OCI-M2 (cell line): ENCODE measurements around the gene WDR91.

ENCODE experiments used
- DNase-seq: peaks from one replicate; lab custom pipeline; 2025; ENCODE audit not compliant: unreplicated experiment; lab: John Stamatoyannopoulos, UW

The WDR91 gene

DNA sequence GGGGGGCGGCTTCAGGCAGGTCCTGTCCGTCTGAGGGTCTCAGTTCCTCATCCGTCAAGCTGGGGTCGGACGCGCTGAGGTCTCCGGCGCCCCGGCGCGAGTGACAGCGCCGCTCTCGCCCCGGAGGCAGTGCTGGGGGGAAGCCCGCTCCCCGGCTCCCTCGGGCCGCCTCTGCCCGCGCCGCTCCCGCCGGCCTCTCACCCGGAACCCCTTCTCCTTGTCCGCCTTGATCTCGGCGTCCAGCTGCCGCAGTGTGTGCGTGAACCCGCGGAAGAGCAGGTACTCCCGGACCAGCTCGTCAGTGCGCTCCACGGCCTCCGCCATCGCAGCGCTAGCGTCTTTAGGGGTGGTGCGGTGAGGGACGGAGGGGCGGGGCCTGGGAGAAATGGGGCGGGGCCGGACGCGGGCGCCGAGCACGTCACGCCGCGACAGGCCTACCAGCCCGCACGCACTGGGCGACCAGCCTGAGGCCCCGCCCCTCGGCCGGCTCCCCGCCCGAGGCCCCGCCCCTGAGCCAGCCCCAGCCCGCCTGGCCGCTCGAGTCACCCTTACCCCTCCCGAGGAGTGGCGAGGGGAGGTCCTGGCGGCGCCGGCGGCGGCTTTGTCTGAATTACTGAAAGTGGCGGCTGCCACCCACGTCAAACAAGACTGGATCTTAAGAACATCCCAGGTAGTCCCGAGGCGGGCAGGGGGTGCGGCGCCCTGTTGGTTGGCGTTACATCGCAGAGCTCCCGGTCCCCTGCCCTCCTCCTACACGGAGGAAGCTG lies at the start of gene WDR91:
TSS of gene WDR91 (minus strand) at position 348 of the 767 bp plus-strand sequence. CDS start at position 324, 24 bp downstream.
- peak; percentile 94 for DNase-seq

DNA sequence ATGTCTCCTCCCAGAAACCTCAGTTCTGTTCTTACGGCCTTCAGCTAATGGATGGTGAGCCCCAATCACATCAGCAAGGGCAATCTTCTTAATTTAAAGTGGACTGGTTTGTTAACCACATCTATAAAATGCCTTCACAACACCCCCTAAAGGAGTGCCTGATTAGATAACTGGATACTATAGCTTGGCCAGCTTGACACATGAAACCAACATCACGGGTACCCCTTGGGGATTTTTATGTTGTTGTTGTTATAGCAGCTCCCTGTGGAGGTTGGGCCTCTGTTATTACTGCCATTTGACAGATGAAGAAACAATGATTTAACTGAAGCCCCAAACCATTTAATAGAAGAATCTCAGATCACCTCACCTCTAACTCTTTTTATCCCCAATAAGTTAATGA lies 49.1 kb upstream of the WDR91 start:
- no peak for DNase-seq

DNA sequence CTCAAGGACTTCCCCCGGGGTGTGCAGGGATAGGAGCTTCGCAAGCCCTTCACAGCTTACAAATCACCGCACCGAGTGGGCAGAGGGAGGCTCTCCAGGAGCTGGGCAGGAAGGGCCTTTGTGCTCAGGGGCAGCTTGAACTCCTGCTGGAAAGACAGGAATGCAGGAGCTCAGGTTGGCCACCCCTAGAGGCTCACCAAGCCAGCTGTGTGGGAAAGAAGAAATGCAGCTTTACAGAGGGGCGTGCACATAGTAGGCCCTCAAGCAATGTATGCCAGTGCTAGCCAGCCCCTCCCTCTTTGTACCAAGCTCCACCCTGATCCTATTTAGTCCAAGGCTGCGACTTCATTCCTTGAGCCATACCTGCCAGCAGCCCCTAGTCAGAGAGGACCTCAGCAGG lies 48.4 kb upstream of the WDR91 start:
- no peak for DNase-seq

DNA sequence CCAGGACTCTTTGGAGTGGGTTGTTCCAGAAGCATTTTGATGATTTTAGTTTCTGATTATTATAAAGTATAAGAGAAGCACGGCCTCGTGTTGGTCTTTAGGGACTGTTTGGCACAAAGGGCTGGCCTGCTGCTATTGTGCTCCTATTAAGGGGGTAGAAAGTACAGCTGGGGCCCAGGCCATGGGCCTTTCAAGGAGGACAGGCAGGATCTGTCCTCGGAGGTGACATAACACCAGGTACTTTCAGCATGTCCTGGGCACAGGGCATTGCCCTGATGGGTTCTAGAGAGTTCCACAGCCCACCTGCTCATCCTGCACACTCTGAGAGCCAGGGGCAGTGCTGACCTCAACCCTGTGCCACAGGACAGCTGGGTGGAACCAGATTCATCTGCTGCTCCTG lies 47.3 kb upstream of the WDR91 start:
- no peak for DNase-seq

DNA sequence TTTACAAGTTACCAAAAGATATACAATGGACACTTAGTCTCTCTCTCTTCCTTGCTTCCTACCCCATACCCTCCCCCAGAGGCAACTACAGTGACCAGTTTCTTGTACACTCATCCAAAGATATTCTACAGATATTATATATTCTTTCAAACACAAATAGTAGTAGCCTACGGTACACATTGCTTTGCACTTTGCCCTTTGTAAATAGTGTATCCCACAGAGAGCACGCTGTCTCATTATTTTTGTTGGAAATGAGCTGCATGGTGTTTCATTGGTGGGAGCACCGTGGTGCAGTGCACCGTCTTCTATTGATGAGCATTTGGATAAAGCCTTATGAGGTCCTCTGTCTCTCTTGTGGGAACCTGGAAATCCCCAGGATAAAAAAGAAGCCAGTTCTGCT lies 46.5 kb upstream of the WDR91 start:
- DNase-seq = no peak

DNA sequence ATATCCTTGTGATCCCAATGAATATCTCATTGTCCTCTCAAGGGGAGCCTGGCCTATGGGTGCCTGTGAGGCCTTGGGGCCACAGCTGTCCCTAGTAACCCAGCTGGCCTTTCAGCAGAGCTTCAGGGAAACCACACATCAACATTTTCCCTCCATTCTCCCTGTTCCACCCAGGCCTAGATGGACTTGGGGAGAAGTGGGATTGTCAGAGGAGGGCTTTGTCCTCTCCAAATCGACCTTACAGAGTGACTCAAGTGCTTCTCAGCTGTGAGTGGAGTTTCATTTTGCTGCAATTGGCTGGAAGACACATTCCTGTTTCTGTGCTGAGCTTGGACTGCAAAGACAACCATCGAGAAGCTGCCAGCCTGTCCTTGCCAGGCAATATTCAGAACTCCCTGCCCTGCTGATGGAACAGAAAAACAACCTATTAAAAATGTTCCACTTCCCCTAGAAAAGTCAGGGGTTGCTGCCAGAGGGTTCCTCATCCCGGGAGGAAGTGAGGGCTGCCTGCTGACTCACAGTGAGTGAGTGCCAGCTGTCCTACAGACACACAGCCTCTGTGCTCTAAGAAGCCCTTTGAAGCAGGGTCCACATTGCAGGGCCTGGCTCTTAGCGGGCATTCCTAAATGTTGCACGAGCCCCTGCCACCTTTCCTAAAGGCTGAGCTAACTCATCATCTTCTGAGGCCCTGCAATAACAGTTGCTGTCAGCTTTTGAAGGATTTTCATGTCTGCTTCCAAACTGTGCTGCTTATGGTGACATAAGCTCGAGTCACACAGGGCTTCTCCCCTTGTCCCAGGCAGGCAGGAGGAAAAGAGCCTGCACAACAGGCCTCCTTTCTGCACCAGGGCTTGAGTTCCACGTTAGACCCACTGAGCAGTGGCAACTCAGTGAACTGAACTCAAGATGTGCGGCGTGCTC lies 42.8 kb upstream of the WDR91 start:
- no peak for DNase-seq

DNA sequence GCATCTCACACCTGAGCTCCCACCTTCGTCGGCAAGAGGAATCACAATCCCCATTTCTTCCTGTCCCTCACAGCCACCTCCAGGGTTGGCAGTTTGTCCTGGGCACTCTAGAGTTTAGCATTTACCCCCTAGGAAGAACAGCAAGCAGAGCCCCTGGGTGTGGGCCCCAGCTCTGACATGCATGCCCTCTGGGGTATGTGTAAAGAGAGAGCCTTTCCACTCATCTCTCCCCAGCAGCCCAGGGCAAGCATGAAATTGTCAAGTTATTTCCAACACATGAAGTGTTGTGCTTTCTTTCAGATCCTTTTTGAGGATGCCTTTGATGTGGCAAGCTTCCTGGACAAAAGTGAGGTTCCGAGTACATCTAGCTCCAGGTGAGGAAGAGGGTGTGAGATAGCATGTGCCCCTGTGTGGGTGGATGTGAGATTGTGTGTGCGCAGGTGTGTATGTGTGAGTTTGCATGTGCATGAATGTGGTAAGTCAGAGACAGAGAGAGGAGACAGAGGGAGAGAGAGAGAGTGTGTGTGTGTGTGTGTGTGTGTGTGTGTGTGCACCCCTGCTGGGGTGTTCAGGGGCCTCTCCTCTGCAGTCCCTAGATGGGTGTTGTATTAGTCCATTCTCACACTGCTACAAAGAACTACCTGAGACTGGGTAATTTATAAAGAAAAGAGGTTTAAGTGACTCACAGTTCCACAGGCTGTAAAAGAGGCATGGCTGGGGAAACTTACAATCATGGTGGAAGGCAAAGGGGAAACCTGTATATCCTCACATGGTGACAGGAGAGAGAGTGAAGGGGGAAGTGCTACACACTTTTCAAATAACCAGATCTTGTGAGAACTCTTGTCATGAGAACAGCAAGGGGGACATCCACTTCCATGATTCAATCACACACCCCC lies 40.4 kb upstream of the WDR91 start:
- DNase-seq = no peak

DNA sequence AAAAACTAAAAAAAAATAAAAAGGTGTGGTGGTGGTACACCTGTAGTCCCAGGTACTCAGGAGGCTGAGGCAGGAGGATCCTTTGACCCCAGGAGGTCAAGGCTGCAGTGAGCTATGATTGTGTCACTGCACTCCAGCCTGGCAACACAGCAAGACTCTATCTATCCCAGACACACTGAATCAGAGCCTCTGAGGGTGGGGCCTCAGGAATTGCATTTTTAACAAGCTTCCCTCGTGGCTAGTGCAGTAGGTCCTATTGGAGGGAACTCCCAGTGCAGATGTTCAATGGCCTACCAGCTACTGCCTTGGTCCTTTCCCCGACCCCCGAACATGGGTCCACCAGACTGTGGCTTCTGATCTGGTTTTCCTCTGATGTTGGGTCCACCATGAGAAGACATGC lies 37.2 kb upstream of the WDR91 start:
- no peak for DNase-seq

DNA sequence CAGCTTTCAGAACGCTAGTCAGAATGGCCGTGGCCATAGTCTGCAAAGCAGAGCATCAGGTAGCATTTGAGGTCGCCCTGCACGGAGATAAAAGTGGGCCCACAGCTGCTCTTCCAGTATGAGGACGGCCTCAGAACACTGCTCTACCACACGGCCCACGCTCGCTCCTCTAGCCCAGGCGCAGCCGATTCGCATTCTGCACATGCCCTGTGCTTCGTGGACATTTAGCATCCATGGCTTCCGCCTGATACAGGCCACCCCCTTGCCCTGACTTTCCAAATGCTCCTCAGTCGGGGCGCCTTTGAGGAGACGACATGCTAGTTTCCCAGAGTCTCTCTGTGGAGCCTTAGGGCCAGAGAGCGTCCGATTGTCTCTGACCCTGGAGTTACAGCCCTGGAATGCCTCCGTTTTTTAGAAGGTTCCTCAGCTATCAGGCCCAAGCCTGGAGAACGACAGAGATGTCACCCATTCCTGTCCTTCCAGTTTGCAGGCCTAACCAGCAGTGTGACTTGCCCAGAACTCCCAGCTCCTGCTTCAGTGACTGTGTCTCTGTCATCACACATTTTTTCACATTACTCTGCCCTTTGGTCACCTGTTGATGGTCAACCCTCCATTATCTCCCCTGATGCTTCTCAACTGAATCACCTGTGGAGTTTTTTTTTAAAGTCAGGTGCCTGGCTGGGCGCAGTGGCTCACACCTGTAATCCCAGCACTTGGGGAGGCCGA lies 36.6 kb upstream of the WDR91 start:
- no peak for DNase-seq

DNA sequence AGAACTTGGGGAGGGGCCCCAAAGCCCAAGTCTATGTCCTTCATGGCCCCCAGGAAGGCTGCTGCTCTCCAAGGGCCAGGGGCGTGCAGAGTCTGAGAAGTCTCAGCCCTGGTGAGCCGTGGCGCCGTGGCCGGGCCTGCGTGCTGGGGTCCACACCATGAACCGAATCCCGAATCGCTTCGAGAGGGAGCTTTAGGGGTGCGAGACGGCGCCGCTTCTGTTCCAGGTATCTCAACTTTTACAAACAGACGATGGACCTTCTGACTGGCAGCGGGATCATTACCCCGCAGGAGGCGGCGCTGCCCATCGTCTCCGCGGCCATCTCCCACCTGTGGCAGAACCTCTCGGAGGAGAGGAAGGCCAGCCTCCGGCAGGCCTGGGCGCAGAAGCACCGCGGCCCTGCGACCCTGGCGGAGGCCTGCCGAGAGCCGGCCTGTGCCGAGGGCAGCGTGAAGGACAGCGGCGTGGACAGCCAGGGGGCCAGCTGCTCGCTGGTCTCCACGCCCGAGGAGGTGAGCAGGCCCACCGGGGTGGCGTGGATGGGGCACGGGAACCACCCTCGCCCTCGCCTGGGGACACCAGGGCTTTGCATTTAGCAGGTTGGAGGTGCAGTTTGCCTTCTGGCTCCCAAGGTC lies 35.0 kb upstream of the WDR91 start:
- DNase-seq = no peak

DNA sequence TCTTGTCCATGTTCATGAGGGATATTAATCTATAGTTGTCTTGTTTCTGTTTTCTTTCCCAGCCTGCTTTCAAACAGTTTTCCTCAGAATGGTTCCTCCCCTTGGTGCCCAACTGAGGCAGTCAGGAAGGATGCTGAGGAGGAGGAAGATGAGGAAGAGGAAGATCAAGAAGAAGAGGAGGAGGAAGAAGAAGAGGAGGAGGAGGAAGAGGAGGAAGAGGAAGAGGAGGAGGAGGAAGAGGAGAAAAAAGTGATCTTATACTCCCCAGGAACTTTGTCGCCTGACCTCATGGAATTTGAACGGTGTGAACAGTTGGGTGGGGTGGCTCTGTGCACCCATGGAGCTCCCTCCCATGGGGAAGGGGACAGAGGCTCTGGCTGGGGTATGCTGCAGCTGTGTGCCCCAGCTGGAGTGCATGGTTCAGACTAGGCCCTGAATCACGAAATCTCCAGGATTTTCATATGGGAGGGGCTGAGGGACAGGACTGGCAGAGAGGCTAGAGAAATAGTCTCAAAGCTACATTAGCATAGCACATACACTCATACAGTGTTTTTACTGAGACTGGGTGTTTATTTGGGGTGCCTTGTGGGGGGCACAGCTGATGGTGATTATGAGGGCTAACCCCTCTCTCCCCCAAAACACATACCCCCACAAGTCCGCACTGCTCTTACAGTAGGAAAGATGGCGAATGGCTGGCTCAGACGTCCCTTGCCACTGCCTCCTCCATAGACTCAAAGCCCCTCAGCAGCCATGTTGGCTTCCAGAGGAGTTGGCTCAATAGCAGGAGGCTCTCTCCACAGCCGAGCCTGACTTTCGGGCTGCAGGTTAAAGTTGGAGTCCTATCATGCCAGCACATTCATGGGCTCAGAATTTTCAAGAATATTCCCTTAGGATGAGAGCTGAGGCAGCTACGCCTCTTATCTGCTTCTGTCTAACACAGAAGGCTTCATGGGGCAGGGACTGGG lies 34.2 kb upstream of the WDR91 start:
- no peak for DNase-seq

DNA sequence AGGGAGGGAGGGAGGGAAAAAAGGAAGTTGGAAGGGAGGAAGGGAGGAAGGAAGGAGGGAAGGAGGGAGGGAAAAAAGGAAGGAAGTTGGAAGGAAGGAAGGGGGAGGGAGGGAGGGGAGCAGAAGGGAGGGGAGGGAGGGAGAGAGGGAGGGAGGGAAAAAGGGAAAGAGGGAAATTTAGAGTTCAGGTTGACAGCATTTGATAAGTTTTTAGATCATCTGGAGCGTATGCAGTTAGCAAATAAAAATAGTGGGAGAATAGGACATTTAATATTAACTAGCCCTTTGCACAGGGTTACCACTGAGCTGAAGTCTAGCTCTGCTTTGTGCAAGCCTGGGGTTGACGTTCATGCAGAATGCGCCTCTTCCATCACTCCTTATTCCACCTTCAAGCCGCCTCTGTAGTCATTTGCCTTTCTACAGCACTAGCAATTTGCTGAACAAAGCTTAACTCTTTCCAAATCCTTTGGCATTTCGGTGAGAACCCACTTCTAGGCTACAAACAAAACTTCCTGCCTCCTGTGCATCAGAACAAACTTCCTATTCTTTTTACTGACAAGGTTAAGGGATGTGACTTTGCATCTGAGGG lies 30.9 kb upstream of the WDR91 start:
- DNase-seq = no peak

DNA sequence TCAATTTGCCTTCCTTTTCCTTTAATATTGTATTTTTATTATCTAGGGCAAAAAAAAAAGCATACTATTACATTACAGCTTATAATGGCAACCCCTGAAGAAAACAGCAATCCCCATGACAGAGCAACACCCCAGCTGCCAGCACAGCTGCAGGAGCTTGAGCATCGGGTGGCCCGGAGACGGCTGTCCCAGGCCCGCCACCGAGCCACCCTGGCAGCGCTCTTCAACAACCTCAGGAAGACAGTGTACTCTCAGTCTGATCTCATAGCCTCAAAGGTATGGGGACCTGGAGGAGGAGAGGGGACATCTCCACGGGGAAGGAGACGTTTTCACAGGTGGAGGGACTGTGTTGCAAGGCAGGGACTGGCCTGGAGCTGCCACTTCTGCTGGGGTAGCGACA lies 29.1 kb upstream of the WDR91 start:
- DNase-seq = no peak

DNA sequence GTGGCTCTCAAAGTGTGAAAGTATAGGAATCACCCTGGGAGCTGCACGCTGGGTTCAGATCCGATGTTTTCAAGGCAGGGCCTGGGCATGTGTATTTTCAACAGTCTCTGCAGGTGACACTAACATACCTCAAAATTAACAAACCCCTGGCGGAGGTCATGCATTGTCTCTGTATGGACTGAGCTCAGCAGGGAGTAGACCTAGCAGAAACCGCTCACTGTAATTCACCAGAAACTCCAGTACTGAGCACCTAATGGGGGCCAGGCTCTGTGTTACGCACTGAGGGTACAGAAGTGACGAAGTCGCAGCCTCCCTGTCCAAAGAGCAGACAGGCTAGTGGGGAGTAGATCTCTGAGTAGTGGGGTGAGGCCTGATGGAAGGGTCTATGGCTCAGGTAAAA lies 27.9 kb upstream of the WDR91 start:
- no peak for DNase-seq

DNA sequence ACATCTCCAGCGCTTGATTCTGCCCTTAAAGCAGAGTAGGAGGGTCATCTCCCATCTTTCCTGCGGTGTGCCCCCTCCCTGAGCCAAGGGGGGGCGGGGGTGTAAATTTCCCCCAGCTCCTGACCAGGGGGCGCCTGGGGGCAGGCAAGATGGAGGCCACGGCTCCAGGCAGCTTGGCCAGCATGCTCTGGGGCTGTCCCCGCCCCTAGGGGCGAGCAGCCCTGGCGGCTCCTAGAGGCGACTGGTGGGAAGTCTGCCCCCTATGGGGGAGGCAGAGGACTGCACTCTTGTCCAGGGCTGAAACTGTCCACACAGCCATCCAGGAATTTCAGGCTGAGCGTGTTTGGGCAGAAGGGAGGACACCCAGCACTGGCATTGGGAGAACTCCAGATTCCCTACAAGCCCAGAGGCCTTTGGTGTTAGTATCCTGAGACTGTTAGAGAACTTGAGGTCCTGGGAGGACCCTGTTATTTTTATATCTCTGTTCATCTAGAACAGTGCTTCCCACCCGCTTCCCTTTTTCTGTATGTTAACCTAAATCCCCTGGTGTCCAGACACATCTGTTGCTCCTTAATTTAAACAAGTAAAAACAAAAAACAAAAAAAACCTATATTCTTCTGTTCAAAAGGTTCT lies 26.9 kb upstream of the WDR91 start:
- no peak for DNase-seq

DNA sequence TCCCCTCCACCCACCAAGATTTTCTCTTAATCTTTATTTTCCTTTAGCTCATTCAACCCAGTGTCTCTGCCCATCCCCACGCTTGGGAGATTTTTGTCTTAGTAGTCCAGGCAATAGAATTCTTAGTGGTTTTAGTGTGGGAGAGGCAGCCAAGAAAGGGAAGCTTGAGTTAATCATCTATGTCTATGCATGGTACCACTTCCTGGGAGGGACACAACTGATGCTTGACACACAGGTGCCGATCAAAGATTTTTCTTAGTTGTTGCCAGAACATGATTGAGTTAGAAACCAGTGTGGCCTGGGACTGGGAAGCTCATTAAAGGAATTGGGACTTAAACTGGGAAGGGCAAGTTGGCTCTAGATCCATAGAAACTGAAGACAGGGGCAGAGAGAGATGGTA lies 25.4 kb upstream of the WDR91 start:
- DNase-seq = no peak

DNA sequence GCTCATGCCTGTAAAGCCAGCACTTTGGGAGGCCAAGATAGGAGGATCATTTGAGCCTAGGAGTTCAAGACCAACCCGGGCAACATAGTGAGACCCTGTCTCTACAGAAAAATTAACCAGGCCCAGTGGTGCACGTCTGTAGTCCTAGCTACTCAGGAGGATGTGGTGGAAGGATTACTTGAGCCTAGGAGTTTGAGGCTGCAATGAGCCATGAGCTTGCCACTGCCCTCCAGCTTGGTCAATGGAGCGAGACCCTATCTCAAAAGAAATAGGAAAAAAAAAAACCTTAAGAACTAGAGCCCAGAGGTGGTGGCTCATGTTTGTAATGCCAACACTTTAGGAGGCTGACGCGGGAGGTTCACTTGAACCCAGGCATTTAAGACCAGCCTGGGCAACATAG lies 24.5 kb upstream of the WDR91 start:
- no peak for DNase-seq

DNA sequence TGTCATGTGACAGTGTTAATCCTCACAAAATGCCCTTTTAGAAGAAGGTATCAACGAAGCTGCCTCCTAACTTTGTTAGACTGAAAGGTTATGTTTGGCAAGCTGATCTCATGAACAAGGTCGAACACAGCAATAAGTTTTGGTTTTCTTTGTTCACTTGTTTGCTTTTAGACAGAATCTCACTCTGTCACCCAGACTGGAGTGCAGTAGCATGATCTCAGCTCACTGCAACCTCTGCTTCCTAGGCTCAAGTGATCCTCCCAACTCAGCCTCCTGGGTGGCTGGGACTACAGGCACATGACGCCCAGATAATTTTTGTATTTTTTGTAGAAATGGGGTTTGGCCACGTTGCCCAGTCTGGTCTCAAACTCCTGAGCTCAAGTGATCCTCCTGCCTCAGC lies 23.4 kb upstream of the WDR91 start:
- DNase-seq = no peak
